ENCODE data around the gene RAB34. TPM values are rescaled to one million over a fixed set of nuclear protein-coding genes. Genes with fewer than 3 reads are reported as not detected.
"Not testable (repeated sequence)": the region's sequence is repeated elsewhere in the genome, so short reads cannot be mapped to it uniquely, and the experiment has no call there.

The RAB34 gene
- total and polyA plus RNA-seq, 7 experiments from 2014 or later, result 11.0 to 50.2 (median 16.4) TPM

GRCh38 chr17:28722417-28723158 is 4.9 kb upstream of the RAB34 start:
- no peak for DNase-seq
- Histone ChIP-seq H3K4me3 (ENCODE audit: low read length) (no peak overlapping the region), H3K9me3 (ENCODE audit: control insufficient read depth in 2 of 3, low read length in 3 of 3) (no peaks in the 10 kb centered on the region), H3K4me1 (ENCODE audit: control insufficient read depth in 2 of 2, insufficient read depth in 2 of 2, low read length in 2 of 2) (peaks cover 36 to 47% of the 10 kb centered on the region in 2 donors), H3K27me3 (ENCODE audit: control insufficient read depth in 2 of 2, insufficient read depth in 2 of 2, low read length in 2 of 2) (no peaks in the 10 kb centered on the region), H3K27ac (ENCODE audit: low read depth, low read length) (peak overlapping the region; percentile 82), H3K36me3 (ENCODE audit: control insufficient read depth in 2 of 3, insufficient read depth in 3 of 3, low read length in 3 of 3) (peaks cover 20 to 36% (median 32%) of the 10 kb centered on the region in 3 experiments)
- intact Hi-C loops (cut with micrococcal nuclease), result loop anchor here in 1 of 2 donors (10.0 kb wide), 1 partner anchor 422 kb away; no protein-coding TSS in a partner anchor
- Mint-ChIP-seq H3K36me3 (peaks cover 4 to 42% (median 23%) of the 10 kb centered on the region in 5 donors), H3K27ac (peak overlapping the region in 4 of 9 donors; percentile 23 to 57 (median 45)), H3K4me3 (peak overlapping the region in 8 of 10 donors; percentile 25 to 99 (median 64)), H3K9me3 (peaks cover 0 to 2% (median 0%) of the 10 kb centered on the region in 11 donors), H3K4me1 (peaks cover 23 to 75% (median 73%) of the 10 kb centered on the region in 7 donors), H3K27me3 (peaks cover 0 to 14% (median 0%) of the 10 kb centered on the region in 5 donors)
- ATAC-seq, result no peak
- ChIA-PET POLR2A (interaction anchor here (0.9 to 4.8 kb wide), 4 partner anchors 11 to 228 kb away, joined by 5 to 96 read pairs (median 34); partner anchors contain the start of genes PHF12 and PROCA1), CTCF (interaction anchor here (0.5 to 10.6 kb wide), 2 partner anchors 26 to 43 kb away, joined by 3 to 331 read pairs; partner anchors contain the start of gene TRAF4)

DNA sequence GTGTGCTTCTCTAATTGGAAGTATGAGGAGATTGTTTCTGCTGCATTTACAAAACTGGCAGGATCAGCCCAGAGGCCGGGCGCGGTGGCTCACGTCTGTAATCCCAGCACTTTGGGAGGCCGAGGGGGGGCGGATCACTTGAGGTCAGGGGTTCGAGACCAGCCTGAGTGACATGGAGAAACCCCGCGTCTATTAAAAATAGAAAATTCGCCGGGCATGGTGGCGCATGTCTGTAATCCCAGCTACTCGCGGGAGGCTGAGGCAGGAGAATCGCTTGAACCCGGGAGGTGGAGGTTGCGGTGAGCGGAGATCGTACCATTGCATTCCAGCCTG is 3.3 kb upstream of the RAB34 start:
- Mint-ChIP-seq H3K27me3 (peaks cover 0 to 15% (median 0%) of the 10 kb centered on the region in 5 donors), H3K4me3 (peak overlapping the region; percentile 94 to 99 (median 98)), H3K36me3 (peaks cover 4 to 42% (median 23%) of the 10 kb centered on the region in 5 donors), H3K27ac (peak overlapping the region; percentile 97 to 99 (median 98)), H3K4me1 (peaks cover 20 to 71% (median 61%) of the 10 kb centered on the region in 7 donors)
- DNase-seq; H3K9me3 ChIP-seq (ENCODE audit: control insufficient read depth in 2 of 3, low read length in 3 of 3); H3K27me3 ChIP-seq (ENCODE audit: control insufficient read depth in 2 of 2, insufficient read depth in 2 of 2, low read length in 2 of 2); ATAC-seq; H3K9me3 Mint-ChIP-seq: not testable (repeated sequence)
- ChIA-PET POLR2A (interaction anchor here (0.6 to 4.8 kb wide), 15 partner anchors 7 to 230 kb away, joined by 3 to 96 read pairs (median 8); partner anchors contain the start of genes BLTP2, FAM222B, NEK8 and PHF12), CTCF (interaction anchor here (0.7 to 10.6 kb wide), 3 partner anchors 27 to 571 kb away, joined by 3 to 331 read pairs (median 4); partner anchors contain the start of gene TRAF4)
- Histone ChIP-seq H3K4me1 (ENCODE audit: control insufficient read depth in 2 of 2, insufficient read depth in 2 of 2, low read length in 2 of 2) (peaks cover 36 to 40% of the 10 kb centered on the region in 2 donors), H3K4me3 (ENCODE audit: low read length) (peak overlapping the region; percentile 82), H3K36me3 (ENCODE audit: control insufficient read depth in 2 of 3, insufficient read depth in 3 of 3, low read length in 3 of 3) (peaks cover 20 to 36% (median 32%) of the 10 kb centered on the region in 3 experiments), H3K27ac (ENCODE audit: low read depth, low read length) (peak overlapping the region; percentile 82)
- intact Hi-C loops (cut with micrococcal nuclease), result loop anchor here in 1 of 2 donors (10.0 kb wide), 1 partner anchor 424 kb away; no protein-coding TSS in a partner anchor

DNA sequence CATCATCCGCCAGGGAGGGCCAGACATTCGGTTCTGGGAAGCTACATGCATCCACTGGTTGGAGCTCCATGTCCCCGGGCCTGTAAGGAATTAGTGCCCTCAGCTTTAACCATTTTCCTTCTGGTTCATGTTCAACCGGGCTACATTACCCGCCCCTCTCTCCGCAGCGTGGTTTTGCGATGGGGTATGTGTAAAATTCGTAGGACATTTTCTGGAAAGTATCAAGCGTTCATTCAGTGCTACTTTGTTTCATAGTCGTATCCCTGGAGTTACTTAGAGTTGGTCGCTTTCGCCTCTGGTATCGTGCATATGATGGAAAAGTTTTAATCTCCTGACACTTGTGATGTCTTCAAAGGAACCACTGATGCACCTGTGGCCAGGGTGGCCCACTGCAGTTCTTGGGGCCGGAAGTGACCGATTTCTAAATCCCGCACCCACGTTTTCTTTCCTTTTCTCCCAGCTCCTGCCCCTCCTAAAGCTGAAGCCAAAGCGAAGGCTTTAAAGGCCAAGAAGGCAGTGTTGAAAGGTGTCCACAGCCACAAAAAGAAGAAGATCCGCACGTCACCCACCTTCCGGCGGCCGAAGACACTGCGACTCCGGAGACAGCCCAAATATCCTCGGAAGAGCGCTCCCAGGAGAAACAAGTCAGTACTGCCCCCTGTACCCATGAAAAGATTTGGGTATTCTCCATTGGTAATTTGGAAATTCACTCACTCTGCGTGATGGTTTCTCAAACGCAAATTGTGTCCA is 2.8 kb upstream of the RAB34 start:
- CTCF ChIA-PET, result interaction anchor here (0.6 to 10.6 kb wide), 8 partner anchors 28 to 572 kb away, joined by 3 to 331 read pairs (median 4); partner anchors contain the start of genes PHF12 and TRAF4
- peak overlapping the region; percentile 82 for H3K27ac ChIP-seq (ENCODE audit: low read depth, low read length)
- H3K4me3 ChIP-seq (ENCODE audit: low read length), result peak overlapping the region; percentile 82
- Mint-ChIP-seq H3K9me3 (peaks cover 0 to 2% (median 0%) of the 10 kb centered on the region in 11 donors), H3K36me3 (peaks cover 4 to 42% (median 23%) of the 10 kb centered on the region in 5 donors), H3K27me3 (peaks cover 0 to 21% (median 3%) of the 10 kb centered on the region in 5 donors), H3K4me1 (peaks cover 17 to 74% (median 56%) of the 10 kb centered on the region in 7 donors), H3K27ac (peak overlapping the region; percentile 97 to 99 (median 98)), H3K4me3 (peak overlapping the region; percentile 94 to 99 (median 98))
- DNase-seq, result peak in 1 of 9 donors; percentile 30
- H3K36me3 ChIP-seq (ENCODE audit: control insufficient read depth in 2 of 3, insufficient read depth in 3 of 3, low read length in 3 of 3), result peaks cover 20 to 36% (median 32%) of the 10 kb centered on the region in 3 experiments
- peaks cover 31 to 37% of the 10 kb centered on the region in 2 donors for H3K4me1 ChIP-seq (ENCODE audit: control insufficient read depth in 2 of 2, insufficient read depth in 2 of 2, low read length in 2 of 2)
- intact Hi-C loops (cut with micrococcal nuclease), result loop anchor here in 1 of 2 donors (10.0 kb wide), 1 partner anchor 424 kb away; no protein-coding TSS in a partner anchor
- no peak for ATAC-seq
- H3K27me3 ChIP-seq (ENCODE audit: control insufficient read depth in 2 of 2, insufficient read depth in 2 of 2, low read length in 2 of 2), result no peaks in the 10 kb centered on the region
- H3K9me3 ChIP-seq (ENCODE audit: control insufficient read depth in 2 of 3, low read length in 3 of 3), result no peaks in the 10 kb centered on the region
- POLR2A ChIA-PET, result interaction anchor here (0.5 to 4.8 kb wide), 31 partner anchors 8 to 574 kb away, joined by 3 to 96 read pairs (median 4); partner anchors contain the start of genes BLTP2, FAM222B, IFT20 and NEK8

DNA sequence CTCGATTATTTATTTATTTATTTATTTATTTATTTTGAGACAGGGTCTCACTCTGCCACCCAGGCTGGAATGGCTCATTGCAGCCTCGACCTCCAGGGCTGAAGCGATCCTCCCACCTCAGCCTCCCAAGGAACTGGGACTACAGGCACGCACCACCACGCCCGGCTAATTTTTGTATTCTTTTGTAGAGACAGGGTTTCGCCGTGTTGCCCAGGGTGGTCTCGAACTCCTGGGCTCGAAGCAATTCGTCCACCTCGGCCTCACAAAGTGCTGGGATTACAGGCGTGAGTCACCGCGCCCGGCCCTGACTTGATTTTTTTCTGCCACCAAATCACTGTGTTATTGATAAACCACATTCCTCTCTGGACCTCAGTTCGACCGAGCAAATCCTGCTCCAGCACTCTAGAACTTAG is 1.4 kb upstream of the RAB34 start:
- intact Hi-C loops (cut with micrococcal nuclease), result loop anchor here (1.0 to 5.0 kb wide), 12 partner anchors 8 to 575 kb away; partner anchors contain the start of genes NEK8 (in 2 of the 2), PROCA1 (in 2 of the 2), BLTP2 (in 1 of the 2) and DHRS13 (in 1 of the 2)
- ATAC-seq, result no peak
- POLR2A ChIA-PET, result interaction anchor here (0.6 to 4.8 kb wide), 26 partner anchors 8 to 1211 kb away, joined by 3 to 96 read pairs (median 6); partner anchors contain the start of genes BLTP2, DHRS13, FLOT2 and IFT20

DNA sequence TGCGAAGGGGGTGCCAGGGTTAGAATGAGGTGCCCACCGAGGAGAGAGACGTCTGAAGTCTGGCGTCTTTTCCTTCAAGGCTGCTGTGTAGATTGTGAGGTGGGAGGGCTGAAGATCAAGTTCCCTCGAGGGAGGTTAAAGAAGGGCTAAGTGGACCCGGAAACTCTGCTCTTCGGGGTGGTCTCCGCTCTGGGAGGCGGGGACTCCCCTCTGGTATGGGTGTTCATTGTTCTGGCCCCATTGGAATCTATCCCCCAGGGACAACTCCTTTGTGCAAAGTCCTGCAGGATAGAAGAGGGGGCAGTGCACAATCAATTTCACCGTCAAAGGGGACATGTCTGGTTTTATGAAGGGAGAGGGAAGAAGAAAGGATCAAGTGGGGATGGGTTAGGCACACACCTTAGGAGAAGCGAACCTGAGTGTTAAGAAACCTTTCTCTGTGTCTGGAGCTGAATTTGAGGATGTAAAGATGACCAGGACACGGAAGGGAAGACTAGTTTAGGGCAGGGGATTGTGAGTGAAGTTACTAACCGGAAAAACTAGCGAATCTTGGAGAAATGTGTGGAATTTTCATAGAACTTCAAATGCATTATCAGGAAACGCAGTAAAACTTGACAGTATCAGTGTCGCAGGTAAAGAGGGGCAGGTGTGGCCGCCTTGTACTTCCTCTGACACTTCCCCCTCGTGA is 809 bp upstream of the RAB34 start:
- Histone ChIP-seq H3K9me3 (ENCODE audit: control insufficient read depth in 2 of 3, low read length in 3 of 3) (no peaks in the 10 kb centered on the region), H3K36me3 (ENCODE audit: control insufficient read depth in 2 of 3, insufficient read depth in 3 of 3, low read length in 3 of 3) (peaks cover 20 to 23% (median 22%) of the 10 kb centered on the region in 3 experiments), H3K27me3 (ENCODE audit: control insufficient read depth in 2 of 2, insufficient read depth in 2 of 2, low read length in 2 of 2) (no peaks in the 10 kb centered on the region), H3K4me3 (ENCODE audit: low read length) (no peak overlapping the region), H3K4me1 (ENCODE audit: control insufficient read depth in 2 of 2, insufficient read depth in 2 of 2, low read length in 2 of 2) (peaks cover 27 to 33% of the 10 kb centered on the region in 2 donors), H3K27ac (ENCODE audit: low read depth, low read length) (peak overlapping the region; percentile 19)
- CTCF ChIA-PET, result interaction anchor here (1.2 to 1.3 kb wide), 2 partner anchors 8 to 10 kb away, joined by 3 to 10 read pairs; partner anchors contain the start of gene NEK8
- POLR2A ChIA-PET, result interaction anchor here (1.0 to 4.8 kb wide), 11 partner anchors 7 to 233 kb away, joined by 3 to 96 read pairs (median 9); partner anchors contain the start of genes DHRS13, NEK8, PHF12 and PROCA1
- Mint-ChIP-seq H3K27me3 (peaks cover 0 to 24% (median 6%) of the 10 kb centered on the region in 5 donors), H3K4me1 (peaks cover 15 to 61% (median 39%) of the 10 kb centered on the region in 7 donors), H3K36me3 (peaks cover 0 to 26% (median 20%) of the 10 kb centered on the region in 5 donors), H3K9me3 (peaks cover 0 to 2% (median 0%) of the 10 kb centered on the region in 11 donors), H3K4me3 (peak overlapping the region; percentile 58 to 99 (median 74)), H3K27ac (peak overlapping the region; percentile 59 to 97 (median 85))
- ATAC-seq (no peak), DNase-seq (no peak)
- intact Hi-C loops (cut with micrococcal nuclease), result loop anchor here (1.0 to 5.0 kb wide), 12 partner anchors 7 to 576 kb away; partner anchors contain the start of genes NEK8 (in 2 of the 2), PROCA1 (in 2 of the 2), BLTP2 (in 1 of the 2) and DHRS13 (in 1 of the 2)

More for the DNA sequence above, 1.4 kb upstream of the RAB34 start:
- Histone ChIP-seq H3K27ac (ENCODE audit: low read depth, low read length) (peak overlapping the region; percentile 82), H3K36me3 (ENCODE audit: control insufficient read depth in 2 of 3, insufficient read depth in 3 of 3, low read length in 3 of 3) (peaks cover 20 to 25% (median 25%) of the 10 kb centered on the region in 3 experiments), H3K4me3 (ENCODE audit: low read length) (peak overlapping the region; percentile 82), H3K4me1 (ENCODE audit: control insufficient read depth in 2 of 2, insufficient read depth in 2 of 2, low read length in 2 of 2) (peaks cover 27 to 33% of the 10 kb centered on the region in 2 donors), H3K27me3 (ENCODE audit: control insufficient read depth in 2 of 2, insufficient read depth in 2 of 2, low read length in 2 of 2) (no peaks in the 10 kb centered on the region), H3K9me3 (ENCODE audit: control insufficient read depth in 2 of 3, low read length in 3 of 3) (no peaks in the 10 kb centered on the region)
- Mint-ChIP-seq H3K4me3 (peak overlapping the region; percentile 94 to 99 (median 98)), H3K27me3 (peaks cover 0 to 24% (median 6%) of the 10 kb centered on the region in 5 donors), H3K9me3 (peaks cover 0 to 2% (median 0%) of the 10 kb centered on the region in 11 donors), H3K36me3 (peaks cover 0 to 31% (median 23%) of the 10 kb centered on the region in 5 donors), H3K27ac (peak overlapping the region; percentile 97 to 99 (median 98)), H3K4me1 (peaks cover 15 to 64% (median 44%) of the 10 kb centered on the region in 7 donors)
- CTCF ChIA-PET, result interaction anchor here (0.8 to 10.6 kb wide), 7 partner anchors 8 to 233 kb away, joined by 3 to 331 read pairs (median 4); partner anchors contain the start of genes NEK8, PHF12 and TRAF4
- DNase-seq, result no peak
